Skin epidermis (tissue), 12 donors: ENCODE data around the gene NDC80.

Source experiments
- H3K27ac ChIP-seq, 21 experiments: fragments of 200-600 bp; sonication (generic) in 11 of 21; one replicate each; pipeline ENCODE4 v1.5.0; 2020; ENCODE audit warnings: mild to moderate bottlenecking in 3 of 21, inconsistent platforms in 2 of 21, moderate library complexity in 2 of 21
- H3K4me3 ChIP-seq, 7 experiments: fragments of 200-600 bp; sonication (generic) in 2 of 7; one replicate each; pipeline ENCODE4 v1.5.0; 2020; ENCODE audit warnings: inconsistent platforms in 2 of 7, mild to moderate bottlenecking in 2 of 7, moderate library complexity in 1 of 7

Gene NDC80

DNA sequence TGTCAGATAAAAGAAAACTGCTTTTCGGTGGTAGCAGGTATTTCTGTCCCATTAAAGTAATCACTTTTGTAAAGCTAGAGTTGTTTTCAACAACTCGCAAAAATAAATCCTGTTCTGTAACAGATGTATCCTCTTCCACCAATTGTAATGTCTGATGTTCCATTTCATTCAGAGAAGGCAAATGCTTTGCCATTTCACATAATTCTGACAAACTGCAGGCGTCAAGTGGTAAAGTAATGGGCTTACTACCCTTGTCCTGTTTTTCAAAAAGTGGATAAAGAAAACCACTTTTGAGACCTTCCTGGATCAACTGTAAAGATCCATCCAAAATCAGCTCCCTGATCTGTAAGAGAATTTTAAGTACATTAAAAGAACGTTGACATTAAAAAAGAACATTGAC lies 16.7 kb upstream of the NDC80 start:
- H3K27ac ChIP-seq, result no peak overlapping the region

DNA sequence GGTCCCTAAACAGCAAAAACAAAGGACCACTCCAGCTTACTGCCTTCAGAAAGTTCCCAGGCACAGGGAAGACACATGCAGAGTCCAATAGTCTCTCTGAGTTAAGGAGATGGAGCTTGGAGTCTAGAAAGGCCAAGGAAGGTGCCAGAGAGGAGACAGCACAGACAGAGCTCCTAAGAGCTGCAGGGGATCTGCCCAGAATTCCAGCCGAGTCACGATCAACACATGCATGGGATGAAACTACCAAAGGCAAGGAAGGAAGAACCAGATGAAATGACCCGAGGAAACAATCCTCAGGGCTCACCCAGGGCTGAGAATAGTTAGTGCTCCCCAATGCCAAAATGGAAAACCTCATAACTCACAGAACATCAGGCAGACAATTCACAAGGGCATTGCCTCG lies 15.5 kb upstream of the NDC80 start:
- H3K4me3 ChIP-seq, result no peak overlapping the region
- no peak overlapping the region for H3K27ac ChIP-seq

More for the DNA sequence above, 16.7 kb upstream of the NDC80 start:
- H3K4me3 ChIP-seq, result no peak overlapping the region

DNA sequence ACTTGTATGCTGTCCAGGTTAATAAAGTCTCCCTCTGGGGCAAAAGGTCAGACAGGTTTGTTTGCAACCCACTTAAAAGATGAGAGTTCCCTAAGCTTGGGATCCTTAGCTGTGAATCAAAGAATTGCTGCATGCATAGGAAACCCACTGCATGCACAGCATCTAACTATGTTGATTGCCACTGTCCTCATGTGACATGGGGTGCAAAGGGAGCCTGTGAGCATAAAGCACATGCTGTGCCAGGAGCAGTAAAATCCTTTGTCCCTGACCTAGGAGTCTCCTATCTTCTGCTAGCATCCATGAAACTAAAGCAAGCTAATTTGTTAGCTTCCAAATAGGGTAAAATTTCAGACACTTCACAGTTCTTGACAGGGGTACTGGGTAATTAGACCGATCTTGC lies 13.8 kb upstream of the NDC80 start:
- no peak overlapping the region for H3K4me3 ChIP-seq
- no peak overlapping the region for H3K27ac ChIP-seq

DNA sequence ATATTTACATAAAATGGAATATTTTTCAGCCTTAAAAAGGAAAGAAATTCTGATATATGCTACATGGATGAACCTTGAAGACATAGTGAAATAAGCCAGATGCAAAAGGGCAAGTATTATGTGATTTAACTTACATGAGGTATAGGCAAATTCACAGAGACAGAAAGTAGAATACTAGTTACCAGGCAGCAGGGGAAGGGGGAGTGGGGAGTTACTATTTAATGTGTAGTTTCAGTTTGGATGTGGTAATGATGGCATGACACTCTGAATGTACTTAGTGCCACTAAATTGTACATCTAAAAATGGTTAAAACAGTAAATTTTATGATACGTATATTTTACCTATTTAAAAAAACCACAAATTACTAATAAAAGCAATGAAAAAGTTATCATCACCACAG lies 12.1 kb upstream of the NDC80 start:
- no peak overlapping the region for H3K27ac ChIP-seq

DNA sequence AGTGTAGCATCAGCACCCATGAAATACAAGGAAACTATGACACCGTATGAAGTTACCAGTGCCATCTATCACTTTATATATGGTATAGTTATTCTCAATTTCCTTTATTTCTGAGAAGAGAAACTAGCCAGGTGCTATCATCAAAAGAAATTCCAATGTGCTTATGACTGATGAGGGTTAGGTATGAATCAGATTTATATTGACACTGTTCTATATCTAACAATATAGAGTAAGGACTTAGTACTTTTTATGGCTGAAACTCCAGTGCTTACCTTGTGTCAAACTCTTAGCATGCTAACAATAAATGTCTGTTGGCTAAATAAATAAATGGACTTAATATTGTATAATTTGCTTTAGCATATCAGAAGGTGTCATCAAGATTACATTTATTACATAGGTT lies 7.0 kb upstream of the NDC80 start:
- H3K4me3 ChIP-seq, result no peak overlapping the region
- no peak overlapping the region for H3K27ac ChIP-seq

More for the DNA sequence above, 12.1 kb upstream of the NDC80 start:
- H3K4me3 ChIP-seq, result no peak overlapping the region

DNA sequence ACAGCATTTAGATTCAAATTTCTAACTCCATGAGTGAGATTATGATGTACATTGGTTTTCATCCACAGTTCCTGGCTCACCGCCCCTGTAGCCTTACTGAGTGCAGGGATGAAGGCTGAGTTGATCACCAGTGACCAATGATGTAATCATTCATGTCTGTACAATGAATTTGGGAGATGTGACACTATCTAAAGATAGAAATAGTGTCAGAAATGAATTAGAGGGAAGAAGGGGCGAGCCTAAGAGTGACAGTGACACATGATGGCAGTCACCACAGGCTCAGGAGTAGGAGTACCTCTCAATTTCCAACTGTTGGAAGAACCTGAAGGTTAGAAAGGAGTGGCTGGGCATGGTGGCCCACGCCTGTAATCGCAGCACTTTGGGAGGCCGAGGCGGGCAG lies 3.2 kb upstream of the NDC80 start:
- Histone ChIP-seq H3K4me3 (no peak overlapping the region), H3K27ac (no peak overlapping the region)

DNA sequence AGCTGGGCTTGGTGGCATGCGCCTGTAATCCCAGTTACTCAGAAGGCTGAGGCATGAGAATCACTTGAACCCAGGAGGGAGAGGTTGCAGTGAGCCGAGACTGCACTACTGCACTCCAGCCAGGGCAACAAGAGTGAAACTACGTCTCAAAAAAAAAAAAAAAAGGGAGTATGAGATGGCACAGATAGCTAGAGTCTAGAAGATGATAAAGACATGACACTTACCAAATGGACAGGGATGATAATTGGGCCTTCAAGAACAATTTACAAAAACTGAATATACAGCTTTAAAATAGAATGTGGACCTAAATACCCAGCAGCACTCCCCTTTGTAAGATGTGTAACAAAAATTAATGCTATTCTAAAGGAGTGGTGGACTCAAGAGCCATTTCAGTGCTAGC lies 2.8 kb upstream of the NDC80 start:
- Histone ChIP-seq H3K4me3 (no peak overlapping the region), H3K27ac (no peak overlapping the region)

DNA sequence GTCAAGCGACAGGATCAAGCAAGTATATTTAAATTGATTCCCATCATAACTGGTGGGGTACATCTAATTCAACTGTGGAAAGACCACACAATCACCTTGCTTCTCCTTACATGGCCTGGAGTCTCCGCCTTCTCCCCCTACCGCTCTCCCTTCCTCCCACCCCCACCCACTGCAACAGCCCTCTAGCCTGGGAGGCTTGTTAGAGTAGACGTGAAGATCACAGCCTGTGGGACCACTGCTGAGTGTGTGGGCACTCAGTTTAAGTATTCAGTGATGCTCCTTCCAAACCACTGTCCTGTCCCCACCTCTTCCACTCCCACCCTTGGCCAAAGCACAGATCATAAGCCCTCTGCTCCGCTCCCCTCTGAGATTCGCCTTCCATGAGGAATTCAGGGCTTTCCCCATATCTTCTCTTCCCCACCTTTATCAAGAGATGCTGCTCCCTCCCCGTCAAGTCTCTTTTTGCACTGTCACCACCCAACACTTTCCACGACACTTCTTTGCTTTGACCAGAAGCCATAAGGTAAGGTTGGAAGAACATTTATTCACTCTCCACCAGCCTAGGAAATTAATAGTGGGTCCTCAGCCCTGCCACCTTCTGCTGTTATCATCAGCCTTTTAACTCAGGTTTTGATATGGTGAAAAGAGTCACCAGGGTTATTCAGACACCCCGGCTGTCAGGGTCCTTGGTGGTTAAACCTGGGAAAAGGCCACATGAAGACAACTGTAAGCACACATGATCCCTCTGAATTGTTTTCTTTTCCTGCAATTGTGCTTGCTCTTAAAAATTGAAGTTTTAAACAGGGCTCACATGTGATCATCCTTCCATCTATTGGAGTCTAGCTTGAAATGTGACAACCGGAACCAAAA lies 1.8 kb upstream of the NDC80 start:
- peak overlapping the region in 4 of 21 experiments; percentile 93 to 100 (median 96) for H3K27ac ChIP-seq
- no peak overlapping the region for H3K4me3 ChIP-seq

DNA sequence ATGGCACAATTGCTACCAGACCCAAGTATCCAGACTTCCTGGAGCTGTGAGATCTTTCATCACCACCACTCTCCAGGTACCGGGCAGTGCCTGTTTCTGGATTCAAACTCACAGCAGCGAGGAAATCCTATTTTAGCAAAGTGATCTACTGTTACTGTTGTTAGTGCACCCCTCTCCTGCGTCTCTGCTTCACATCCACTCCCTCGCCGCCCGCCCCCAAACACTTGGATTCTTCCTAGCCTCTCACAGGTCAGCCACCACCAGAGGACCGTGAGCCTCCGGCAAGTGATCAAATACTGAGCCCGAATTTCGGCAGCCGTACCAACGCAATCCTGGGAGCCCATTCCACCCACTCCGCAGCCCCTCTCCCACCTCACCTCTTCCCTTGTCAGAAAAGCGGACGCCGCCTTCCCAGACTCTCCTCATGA lies 571 bp upstream of the NDC80 start:
- peak overlapping the region; percentile 46 to 78 (median 64) for H3K4me3 ChIP-seq
- H3K27ac ChIP-seq, result peak overlapping the region; percentile 76 to 100 (median 99)

DNA sequence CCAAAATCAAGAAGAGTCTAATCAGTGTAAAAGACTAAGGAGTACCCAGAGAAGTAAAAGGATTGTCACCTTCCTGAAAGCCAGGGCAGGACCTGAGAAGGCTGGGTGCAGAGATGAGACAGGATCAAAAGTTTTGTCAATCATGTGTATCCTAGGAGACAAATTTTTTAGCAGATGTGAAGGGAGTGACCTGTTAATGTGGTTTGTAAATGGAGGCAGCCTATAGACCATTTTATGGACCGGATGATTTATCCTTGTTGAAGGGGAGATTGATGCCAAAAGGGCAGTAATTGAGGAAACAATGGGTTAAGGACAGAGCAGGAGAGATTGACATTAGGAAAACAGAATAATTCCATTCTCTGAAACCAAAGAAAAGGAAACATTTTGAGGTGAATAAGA lies 813 bp downstream of the NDC80 start:
- H3K4me3 ChIP-seq, result peak overlapping the region in 6 of 7 experiments; percentile 46 to 78 (median 65)
- H3K27ac ChIP-seq, result peak overlapping the region in 5 of 21 experiments; percentile 31 to 100 (median 97)

DNA sequence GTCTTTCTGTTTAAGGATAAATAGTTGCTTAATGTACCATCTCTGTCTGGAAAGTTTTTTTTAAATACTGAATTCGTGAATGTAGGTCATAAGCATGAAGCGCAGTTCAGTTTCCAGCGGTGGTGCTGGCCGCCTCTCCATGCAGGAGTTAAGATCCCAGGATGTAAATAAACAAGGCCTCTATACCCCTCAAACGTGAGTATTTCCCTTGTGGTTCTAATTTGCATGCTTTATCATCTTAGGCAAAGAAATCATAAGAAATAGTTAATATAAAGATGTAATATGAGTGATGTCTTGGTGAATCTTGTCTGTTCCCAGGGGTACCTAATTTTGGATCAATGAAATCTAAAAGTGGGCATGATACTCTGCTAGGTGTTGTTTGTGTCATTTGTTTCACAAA lies 1.5 kb downstream of the NDC80 start:
- peak overlapping the region in 3 of 21 experiments; percentile 21 to 100 (median 31) for H3K27ac ChIP-seq

DNA sequence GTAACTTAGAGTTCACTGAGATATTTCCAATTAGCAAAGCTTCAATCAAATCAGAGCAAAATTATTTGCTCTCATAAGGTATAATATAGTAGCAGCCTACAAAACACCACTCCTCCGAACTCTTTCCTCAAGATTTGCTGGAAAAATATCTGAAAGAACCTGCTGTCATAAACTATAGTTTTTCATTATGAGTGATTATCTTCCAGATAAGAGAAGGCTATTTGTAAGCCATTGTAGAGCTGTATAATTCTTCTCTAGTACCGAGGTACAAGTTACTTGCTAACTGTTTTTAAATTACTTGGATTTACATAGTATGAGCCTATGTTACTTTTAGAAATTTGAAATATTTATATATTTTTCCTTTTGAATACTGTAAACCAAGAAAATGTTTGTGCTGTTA lies 2.1 kb downstream of the NDC80 start:
- H3K27ac ChIP-seq, result peak overlapping the region in 3 of 21 experiments; percentile 21 to 100 (median 31)
- peak overlapping the region in 1 of 7 experiments; percentile 66 for H3K4me3 ChIP-seq

More for the DNA sequence above, 1.5 kb downstream of the NDC80 start:
- peak overlapping the region in 2 of 7 experiments; percentile 57 to 66 for H3K4me3 ChIP-seq

DNA sequence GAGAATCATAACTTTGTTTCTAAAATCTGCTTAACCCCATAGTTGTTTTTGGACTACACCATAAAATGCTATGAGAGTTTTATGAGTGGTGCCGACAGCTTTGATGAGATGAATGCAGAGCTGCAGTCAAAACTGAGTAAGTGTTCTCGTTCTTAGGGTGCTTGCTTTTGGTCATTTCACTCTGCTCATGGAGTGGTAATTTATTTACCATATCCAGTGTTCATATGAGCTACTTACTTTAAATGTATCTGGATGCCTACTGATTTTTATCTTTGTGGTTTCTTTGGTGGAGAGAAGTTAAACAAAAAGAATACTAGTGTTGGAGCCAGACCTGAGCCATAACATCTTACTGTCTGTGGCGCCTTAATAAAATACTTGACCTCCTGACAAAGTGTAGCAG lies 16.4 kb downstream of the NDC80 start:
- no peak overlapping the region for H3K4me3 ChIP-seq
- peak overlapping the region in 1 of 21 experiments; percentile 46 for H3K27ac ChIP-seq

DNA sequence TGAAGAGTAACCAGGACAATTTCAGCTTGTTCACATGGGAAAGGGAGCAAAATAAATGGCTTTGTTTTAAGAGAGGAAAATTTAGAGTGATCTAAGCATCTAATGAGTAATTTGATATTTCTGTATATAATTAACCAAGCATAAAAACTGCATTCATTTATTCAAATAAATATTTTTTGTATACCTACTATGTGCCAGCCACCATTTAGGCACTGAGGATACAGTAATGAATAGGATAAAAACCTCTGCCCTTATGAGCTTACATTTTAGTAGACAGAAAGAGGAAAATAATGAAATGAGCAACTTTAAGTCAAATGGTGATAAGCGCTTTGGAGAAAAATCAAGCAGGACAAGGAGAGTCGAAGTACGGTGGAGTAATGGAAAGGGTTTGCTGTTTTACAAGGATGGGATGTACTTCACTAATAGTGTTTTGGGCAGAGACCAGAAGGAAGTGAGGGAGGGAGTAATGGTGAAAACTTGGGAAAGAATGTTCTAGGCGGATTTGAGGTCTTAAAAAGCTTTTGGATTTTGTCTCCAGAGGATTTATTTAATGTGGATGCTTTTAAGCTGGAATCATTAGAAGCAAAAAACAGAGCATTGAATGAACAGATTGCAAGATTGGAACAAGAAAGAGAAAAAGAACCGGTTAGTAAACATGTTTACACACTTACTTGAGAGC lies 17.4 kb downstream of the NDC80 start:
- H3K27ac ChIP-seq, result peak overlapping the region in 15 of 21 experiments; percentile 19 to 80 (median 46)
- no peak overlapping the region for H3K4me3 ChIP-seq

DNA sequence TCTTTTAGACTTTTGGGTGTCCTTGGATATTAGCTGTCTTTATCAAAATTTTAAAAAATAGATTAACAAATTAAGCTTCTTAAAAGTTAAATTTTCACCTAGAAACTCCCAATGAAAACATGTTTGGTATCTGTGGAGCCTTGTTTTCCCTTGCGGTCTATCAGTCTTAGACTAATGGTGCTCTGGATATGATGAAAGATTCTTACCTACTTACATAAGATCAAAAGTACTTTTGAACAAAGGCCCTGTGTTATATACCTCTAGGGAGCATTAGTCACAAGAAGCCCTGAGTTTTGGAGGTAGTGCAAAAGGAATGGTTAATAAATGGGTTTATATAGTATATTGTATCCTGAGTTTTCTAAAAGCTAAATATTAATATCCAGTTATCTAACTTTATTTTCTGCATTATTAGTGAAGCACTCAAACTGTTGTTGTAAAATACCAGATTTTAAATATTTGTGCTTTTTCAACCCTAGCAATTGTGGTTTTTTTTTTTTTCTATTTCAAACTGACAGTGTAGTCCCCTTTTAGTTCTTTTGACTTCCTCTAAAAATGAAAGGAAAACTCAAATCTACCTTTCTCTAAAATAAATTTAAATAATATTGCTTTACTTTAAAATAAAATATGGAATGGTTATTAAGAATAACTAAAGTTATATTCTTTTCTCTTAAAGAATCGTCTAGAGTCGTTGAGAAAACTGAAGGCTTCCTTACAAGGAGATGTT lies 18.1 kb downstream of the NDC80 start:
- Histone ChIP-seq H3K4me3 (no peak overlapping the region), H3K27ac (peak overlapping the region in 15 of 21 experiments; percentile 19 to 80 (median 46))

DNA sequence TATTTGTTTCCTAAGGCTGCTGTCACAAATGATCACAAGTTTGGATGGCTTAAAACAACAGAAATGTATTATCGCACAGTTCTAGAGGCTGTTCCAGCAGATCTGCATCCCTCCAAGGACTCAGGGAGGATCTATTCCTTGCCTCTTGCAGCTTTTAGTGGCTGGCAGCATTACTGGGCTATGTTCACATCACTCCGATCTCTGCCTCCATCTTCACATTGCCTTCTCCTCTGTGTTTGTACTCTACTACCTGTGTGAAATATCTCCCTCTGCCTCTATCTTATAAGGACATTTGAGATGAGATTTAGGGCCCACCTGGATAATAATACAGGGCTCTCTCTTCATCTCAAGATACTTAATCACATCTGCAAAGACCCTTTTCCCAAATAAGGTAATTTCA lies 18.9 kb downstream of the NDC80 start:
- Histone ChIP-seq H3K4me3 (no peak overlapping the region), H3K27ac (peak overlapping the region in 11 of 21 experiments; percentile 2 to 80 (median 64))

DNA sequence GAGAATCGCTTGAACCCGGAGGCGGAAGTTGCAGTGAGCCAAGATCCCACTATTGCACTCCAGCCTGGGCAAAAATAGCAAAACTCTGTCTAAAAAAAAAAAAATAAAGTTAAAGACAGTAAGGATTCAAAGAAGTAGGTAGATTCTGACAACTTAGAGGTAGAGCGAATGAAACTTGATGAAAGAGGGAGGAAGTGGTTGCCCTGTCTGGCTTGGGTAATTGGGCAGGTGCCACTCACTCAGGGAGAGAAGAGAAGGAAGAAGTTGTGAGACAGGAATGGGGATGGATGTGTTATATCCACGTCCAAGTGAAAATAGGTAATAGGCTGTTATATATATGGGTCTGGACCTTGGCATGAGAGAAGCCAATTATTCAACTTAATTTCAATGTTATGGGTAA lies 26.3 kb downstream of the NDC80 start:
- Histone ChIP-seq H3K27ac (no peak overlapping the region), H3K4me3 (no peak overlapping the region)

DNA sequence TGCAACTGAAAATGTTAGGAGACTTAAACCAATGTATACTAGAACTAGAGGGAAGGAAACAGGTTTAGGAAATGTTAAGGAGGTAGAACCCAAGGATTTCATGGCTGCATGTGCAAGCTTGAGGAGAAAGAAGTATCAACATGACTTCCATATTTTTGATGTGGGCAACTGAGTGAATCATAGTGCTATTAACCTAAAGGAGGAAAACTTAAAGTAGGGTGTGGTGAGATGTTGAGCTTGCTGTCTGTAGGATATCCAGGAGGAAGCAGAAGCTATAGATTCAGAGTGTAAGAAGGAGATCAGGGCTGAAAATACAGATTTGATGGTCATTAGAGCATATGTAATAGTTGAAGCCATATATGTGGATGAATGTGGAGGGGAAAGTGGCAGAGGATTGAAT lies 31.5 kb downstream of the NDC80 start:
- H3K4me3 ChIP-seq, result no peak overlapping the region

DNA sequence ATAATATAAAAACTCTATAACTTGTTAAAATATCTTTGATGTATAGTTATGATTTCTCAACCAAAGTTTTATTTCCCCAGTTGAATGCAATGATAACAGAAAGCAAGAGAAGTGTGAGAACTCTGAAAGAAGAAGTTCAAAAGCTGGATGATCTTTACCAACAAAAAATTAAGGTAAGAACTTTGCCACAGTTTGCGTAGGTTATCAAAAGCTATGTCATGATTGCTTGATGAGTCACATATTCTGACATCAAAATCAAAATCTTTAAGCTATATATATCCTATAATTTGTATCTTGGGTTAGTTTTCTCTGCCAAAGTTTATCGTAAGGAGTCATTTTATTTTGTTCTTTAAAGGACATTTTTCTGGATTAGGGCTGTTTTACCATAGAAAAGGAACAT lies 35.0 kb downstream of the NDC80 start:
- Histone ChIP-seq H3K4me3 (no peak overlapping the region), H3K27ac (peak overlapping the region in 14 of 21 experiments; percentile 1 to 79 (median 33))

More for the DNA sequence above, 31.5 kb downstream of the NDC80 start:
- peak overlapping the region in 1 of 21 experiments; percentile 19 for H3K27ac ChIP-seq

DNA sequence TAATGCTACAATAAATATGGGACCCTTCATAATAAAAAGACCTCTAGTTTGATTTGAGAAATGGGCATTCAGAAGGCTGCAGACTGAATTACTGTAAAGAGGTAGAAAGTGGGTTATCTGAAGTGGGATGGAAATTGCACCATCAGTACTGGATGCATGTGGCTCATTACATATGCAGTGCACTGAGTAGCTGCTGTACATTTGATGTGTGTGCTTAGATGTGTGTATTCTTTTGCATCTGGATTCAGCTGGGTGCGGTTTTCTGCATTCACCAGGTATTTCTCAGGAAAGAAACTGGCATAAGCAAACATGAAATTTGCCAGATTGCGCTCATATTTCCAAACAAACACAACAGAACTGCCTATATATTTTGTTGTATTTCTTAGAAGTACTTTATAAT lies 38.2 kb downstream of the NDC80 start:
- no peak overlapping the region for H3K4me3 ChIP-seq
- no peak overlapping the region for H3K27ac ChIP-seq
